GM19438 (cell line): ENCODE results near the gene AFAP1L2.

ENCODE experiments used
- ATAC-seq: cut with Tn5 transposase; IDR thresholded peaks from one replicate; pipeline ENCODE4 v1.9.1; 2021; ENCODE audit warnings: low read depth; ENCODE audit not compliant: unreplicated experiment

AFAP1L2 gene

GRCh38 chr10:114392112-114392835 is 12.0 kb downstream of the AFAP1L2 start:
- no peak for ATAC-seq

GRCh38 chr10:114391599-114391998 is 12.7 kb downstream of the AFAP1L2 start:
- no peak for ATAC-seq

DNA sequence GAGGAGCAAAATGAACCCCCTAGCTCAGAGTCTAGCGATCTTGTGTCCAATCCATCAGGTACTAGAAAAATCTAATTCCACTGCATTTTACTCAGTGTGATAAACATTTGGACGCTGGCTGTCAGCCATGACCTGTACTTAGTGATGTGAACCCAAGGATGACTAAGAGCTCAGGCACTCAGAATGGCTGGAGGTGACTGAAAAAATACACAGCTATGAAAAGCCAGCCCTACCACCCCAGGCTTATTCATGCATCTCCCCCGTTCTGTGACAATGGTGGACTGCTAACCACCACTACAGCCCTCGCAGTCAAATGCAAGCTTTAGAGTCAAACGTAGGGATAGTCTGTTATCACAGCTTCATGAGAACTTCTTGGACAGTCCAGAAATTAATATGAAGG is 14.9 kb downstream of the AFAP1L2 start:
- ATAC-seq: no peak

DNA sequence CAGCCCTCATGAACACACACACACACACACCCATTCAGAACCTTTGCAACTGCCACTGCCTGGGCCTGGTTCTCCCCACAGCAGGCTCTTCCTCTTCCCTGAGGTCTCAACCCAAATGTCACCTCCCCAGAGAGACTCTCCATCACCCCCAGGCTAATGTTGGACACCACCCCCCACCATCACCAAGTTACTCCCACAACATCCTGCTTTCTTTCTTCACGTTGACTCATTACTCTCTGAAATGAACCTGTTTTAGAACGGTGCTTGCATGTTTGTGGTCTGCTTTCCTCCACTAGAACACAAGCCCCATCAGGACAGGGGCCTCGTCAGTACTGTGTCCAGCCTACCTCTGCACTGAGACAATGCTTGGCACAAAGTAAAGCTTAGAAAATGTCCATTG is 16.0 kb downstream of the AFAP1L2 start:
- no peak for ATAC-seq

- ATAC-seq: no peak
Observed at GRCh38 chr10:114387784-114388183, 16.5 kb downstream of the AFAP1L2 start.

DNA sequence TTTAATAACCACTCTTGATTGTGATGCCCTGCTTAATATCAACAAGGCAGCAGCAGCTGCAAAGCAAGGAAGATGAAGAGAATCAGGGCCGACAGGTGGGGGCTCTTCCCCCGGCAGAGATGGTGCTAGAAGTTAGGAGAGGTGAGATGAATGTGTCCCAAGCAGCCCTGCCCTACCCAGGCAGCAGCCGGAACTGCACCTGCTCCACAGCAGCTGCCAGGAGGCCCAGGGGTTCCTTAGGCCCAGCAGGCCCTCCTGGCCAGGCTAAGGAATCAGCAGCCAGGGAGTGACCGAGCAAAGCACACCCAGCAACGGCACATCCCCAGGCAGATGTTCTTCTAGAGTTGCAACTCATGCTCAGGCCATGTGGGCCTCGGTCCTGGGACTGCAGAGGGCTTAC is 17.9 kb downstream of the AFAP1L2 start:
- ATAC-seq: no peak

DNA sequence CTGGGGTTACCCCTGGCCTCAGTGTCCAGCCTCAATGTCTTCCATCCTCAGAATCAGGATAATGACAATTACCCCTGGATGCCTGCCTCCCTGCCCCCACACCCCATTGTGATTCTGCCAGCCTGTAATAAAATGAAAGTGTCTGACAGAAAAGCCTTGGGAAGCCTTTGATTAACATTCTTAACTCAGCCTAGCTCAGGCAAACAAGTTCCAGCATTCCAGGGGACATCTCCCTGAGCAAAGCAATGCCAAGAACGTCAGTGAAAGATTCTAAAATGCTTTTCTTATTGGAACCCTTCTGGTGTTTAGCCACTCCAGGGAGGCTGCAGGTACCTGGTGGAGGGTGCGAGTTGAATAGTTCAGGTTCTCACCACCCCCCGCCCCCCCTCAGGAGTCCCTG is 18.7 kb downstream of the AFAP1L2 start:
- ATAC-seq: no peak

GRCh38 chr10:114384601-114385000 is 19.7 kb downstream of the AFAP1L2 start:
- no peak for ATAC-seq

GRCh38 chr10:114384181-114384580 is 20.1 kb downstream of the AFAP1L2 start:
- ATAC-seq: no peak

DNA sequence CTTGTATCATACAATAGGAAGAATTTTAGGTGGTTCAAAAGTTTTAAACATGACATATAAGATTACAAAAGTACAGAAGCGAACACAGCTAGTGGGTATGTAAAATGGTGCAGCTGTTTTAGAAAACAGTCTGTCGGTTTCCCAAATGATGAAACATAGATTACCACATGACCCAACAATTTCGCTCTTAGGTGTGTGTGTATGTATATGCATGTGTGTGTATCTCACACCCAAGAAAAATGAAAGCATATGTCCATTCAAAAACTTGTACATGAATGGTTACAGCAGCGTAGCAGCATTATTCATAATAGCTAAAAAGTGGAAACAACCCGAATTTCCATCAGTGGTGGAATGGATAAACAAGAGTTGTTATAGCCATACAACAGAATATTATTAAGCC is 23.5 kb downstream of the AFAP1L2 start:
- ATAC-seq: no peak

GRCh38 chr10:114380060-114380459 is 24.2 kb downstream of the AFAP1L2 start:
- no peak for ATAC-seq

DNA sequence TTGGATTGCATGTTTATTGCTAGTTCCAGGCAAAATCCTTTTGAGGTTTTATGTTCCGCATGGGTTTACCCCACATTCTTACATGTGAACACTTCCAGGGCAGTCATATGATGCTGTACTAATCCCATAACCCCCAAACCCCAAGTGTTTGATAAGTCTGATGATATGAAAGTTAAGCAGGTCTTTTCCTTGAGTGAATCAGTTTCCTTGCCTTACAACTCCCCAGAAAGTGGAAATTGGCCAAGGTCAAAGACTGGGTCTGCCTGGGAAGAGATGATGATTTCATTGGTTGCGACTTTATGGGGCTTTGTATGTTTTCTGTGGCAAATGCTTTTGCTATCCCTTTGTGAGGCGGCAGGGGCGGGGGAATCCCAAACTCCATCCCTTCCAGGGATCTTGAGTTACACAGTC is 24.7 kb downstream of the AFAP1L2 start:
- ATAC-seq: no peak

GRCh38 chr10:114376523-114376922 is 27.8 kb downstream of the AFAP1L2 start:
- no peak for ATAC-seq

DNA sequence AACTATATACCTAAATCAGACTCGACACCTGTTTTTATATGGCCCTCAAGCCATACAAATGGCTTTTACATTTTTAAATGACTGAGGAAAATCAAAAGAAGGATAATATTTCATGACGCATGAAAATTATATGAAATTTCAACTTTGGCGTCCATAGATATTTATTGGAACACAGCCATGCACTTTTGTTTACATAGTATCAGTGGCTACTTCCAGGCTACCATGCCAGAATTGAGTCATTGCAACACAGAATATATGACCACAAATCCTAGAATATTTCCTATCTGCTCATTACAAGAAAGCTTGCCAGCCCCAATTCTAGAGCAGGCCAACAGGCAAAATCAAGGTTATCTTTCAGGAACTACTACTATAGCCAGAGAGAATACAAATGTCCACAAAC is 29.3 kb downstream of the AFAP1L2 start:
- no peak for ATAC-seq

- no peak for ATAC-seq
Observed at GRCh38 chr10:114374053-114374791, 30.1 kb downstream of the AFAP1L2 start.

GRCh38 chr10:114373631-114374030 is 30.7 kb downstream of the AFAP1L2 start:
- no peak for ATAC-seq

DNA sequence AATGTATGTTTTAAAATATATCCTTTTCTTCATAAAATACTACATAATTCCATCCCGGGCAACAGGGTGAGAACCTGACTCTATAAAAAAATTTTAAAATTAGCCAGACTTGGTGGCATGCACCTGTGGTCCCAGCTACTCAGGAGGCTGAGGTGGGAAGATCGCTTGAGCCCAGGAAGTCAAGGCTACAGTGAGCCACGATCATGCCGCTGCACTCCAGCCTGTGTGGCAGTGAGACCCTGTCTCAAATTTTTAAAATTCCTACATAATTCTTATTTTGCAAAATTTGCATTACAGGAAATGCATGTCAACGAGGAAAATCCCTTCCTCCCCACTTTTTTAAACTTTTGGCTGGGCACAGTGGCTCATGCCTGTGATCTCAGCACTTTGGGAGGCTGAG is 31.3 kb downstream of the AFAP1L2 start:
- no peak for ATAC-seq

DNA sequence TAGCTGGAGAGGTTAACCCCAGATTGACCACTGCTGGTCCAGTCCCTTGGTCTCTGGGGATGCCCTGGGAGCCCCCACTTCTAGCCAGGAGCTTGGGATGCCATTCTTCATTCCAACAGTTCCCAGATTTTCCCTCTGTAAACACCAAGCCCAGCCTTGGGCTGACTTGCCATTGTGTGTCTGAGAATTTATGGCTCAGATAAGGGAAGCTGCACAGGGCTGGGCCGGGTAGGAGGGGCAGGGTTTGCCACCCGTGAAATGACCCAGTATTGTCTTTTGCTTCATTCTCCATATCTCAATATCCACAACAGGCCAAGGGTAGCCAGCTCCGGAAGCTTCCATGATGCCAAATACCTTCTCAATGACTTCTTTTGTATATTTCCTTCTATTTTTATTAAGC is 32.1 kb downstream of the AFAP1L2 start:
- ATAC-seq: no peak

DNA sequence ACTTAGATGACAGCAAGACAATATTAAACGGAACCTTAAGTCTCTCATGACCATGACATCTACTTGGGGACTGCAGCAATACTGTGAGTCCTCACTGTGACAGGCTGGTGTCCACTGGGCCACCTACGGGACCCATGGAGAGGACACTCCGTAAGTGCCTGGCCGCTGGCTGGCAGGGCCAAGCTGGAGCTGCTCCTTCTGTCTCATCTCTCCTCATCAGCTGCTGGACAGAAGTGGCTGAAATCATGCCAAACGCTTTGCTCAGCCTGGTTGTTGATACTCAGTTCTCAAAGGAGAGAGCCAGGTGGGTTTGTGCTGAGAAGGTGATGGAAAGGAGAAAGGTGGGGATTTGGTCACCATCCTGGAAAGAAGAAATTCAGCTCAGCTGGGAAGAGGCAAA is 33.3 kb downstream of the AFAP1L2 start:
- no peak for ATAC-seq

- no peak for ATAC-seq
Observed at GRCh38 chr10:114370199-114370598, 34.1 kb downstream of the AFAP1L2 start.

DNA sequence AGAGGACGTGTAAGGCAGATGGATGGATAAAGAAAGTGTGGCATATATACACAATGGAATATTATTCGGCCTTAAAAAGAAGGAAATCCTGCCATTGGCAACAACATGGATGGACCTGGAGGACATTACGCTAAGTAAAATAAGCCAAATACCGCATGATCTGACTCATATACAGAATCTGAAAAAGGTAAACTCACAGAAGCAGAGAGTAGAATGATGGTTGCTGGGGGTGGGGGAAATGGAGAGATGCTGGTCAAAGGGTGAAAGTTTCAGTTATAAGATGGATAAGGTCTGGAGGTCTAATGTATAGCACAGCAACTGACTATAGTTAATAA is 36.3 kb downstream of the AFAP1L2 start:
- ATAC-seq: no peak

- ATAC-seq: no peak
Observed at GRCh38 chr10:114367351-114368056, 36.8 kb downstream of the AFAP1L2 start.
